Femur (tissue), 1 donor: Measurements from ENCODE around the gene LRRC9.
"Not testable (repeated sequence)": the region's sequence is repeated elsewhere in the genome, so short reads cannot be mapped to it uniquely, and the experiment has no call there.

Source experiments
- DNase-seq: peaks from one replicate; pipeline ENCODE4 v3.0.0-alpha.2; 2017

The LRRC9 gene

GRCh38 chr14:59919570-59920377 is at the start of gene LRRC9:
Gene LRRC9 (plus strand): TSS chr14:59920144.
- DNase-seq, result peak; percentile 82

DNA sequence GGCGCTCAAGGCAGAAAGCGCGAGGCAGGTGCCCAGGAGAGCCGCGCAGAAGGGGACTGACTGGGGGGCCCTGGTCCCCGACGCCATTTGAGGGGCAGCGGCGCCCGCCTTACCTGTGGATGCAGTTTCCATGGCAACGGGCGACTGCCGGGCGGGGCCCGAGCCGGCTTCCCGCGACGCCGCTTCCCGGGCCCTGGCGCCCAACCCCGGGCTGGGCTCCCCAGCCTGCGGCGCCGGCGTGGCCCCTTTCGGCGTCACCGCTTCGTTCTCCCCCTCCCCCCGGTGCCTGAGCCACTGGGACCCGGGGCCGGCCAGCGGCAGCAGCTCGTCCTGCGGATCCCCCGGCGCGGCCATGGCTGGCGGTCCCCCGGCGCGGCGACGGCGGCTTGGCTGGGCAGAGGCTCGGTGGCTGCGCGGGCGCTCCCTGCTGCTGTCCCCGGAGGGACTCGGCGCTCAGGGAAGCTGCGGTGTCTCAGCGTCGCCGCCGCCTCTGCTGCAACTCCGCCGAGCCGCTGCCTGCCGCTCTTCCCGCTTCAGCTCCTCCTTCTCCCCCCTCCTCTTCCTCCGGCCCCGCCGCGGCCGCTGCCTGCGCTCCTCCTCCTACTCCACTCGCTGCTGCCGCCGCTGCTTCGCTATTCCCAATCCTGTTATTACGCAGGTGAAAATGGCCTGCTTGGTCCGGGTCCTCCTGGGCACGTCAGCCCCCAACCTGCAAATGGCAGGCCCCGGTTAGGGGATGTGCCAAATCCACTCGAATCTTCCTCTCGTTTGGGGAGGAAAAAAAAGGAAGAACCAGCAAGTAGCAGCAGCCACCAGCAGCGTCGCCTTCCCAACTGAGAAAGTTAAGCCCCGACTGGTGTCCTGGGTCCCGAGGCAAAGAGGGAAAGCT is 49.4 kb upstream of the LRRC9 start, which contains the start of gene RTN1:
Gene RTN1, minus strand, starts transcription at position 500 of the 889 bp plus-strand sequence. Its CDS starts 146 bp downstream, at position 354.
- DNase-seq, result peak; percentile 73

DNA sequence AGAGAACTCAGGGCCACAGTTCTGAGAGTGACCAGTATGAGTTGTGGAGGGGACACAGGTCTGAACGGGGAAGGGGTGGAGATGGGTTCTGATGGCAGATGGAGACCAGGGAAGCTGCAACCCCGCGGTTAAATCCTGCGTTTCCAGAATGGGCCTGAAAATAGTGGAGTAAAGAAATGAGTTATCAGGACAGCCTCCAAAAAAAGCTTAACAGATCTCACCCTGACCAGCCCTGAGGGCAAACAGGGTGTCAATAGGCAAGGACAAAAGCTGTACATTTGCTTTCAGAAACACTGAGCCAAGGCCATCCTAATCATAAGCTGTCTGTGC is 48.8 kb upstream of the LRRC9 start:
- no peak for DNase-seq

DNA sequence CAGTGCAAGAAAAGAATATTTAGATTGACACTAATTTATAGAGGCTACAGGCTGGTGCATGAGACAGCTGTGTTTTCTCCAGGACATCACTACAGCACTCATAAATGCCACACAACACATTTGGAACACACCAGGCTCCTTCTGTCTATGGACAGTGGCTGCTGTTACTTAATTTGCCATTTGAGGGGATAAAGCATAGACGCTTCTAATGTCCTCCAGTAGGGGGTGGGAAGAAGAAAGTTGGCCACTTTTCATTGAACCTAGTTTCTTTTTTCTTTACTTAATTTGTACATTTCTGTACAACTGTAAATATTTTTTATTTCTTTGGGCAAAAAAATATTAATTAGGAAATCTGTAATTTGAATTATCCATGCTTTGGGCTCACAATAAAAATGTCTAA is 37.0 kb upstream of the LRRC9 start:
- no peak for DNase-seq

DNA sequence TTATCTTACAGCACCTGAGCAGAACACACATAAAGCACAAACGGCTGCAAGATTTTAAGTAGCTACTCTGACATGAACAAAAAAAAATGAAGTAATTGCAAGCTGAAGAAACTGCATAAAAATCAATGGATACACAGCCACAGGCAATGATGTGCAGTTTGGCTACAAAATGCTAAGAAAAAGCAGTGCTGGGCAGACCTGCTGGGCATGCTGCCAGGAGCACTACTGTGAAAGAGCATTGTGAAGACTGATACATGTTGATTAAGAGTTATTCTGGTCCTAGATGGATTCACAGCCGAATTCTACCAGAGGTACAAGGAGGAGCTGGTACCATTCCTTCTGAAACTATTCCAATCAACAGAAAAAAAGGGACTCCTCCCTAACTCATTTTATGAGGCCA is 29.3 kb upstream of the LRRC9 start:
- DNase-seq, result no peak

DNA sequence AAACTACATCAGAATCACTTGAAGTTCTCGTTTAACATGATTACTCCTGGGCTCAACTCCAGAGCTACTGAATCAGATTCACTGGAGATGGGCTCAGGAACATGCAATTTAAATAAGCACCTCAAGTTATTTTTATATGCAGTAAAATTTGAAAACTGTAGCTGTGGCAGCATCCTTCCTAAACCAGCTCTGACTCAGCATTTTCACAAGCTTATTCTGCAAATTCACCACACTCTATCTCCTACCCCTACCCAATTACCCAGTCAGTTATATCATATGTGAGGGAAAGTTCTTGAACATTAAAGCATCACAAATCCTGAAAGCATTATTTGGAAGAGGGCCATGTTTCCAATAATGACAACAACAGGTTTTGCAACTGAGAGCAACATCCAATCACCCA is 24.2 kb upstream of the LRRC9 start:
- DNase-seq, result no peak

DNA sequence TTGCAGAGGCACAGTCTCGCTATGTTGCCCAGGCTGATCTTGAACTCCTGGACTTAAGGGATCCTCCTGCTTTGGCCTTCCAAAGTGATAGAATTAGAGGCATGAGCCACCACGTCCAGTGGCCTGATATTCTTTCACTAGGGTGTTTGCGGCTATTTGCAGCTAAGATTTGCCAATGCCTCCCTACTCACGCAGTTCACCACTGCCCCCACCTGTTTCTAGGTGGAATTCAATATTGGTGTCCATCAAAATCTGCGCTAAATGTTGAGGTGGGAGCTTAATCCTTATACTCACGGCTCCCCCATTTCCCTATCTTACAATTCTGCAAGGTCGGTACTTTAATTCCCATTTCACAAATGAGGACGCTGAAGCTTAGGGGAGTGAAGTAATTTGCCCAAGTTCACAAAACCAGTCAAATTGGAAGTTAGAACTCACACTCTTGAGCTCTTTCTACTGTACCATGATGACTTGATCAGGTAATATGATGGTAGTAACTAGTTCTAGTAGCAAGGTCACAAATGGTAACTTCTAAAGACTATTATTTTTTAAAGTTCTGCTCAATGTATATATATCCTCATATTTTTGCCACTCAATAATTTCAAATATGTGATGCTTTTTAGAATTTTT is 22.1 kb upstream of the LRRC9 start:
- DNase-seq, result peak; percentile 32

GRCh38 chr14:59900556-59900955 is 19.4 kb upstream of the LRRC9 start:
- no peak for DNase-seq

DNA sequence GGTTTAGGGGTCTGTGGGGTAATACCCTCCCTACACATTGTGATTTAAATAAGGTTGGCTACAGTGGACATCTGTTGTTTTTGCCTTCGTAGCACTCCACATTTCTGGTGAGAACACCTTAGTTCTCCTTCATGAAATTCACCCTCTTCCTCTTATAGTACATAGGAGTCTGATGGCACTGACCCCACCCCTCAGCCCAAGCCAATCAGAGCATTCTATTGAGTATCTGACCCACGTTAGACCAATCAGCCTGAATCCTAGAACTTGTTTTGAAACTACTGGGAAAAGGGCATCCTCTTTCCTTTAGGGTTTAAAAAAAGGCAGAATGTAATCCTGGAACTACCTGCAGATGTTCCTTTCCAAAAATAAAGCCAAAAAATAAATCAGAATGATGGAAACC is 15.8 kb upstream of the LRRC9 start:
- no peak for DNase-seq

- no peak for DNase-seq
These were observed 14.8 kb upstream of the LRRC9 start for GRCh38 chr14:59905188-59905587.

GRCh38 chr14:59912443-59912842 is 7.5 kb upstream of the LRRC9 start:
- no peak for DNase-seq

DNA sequence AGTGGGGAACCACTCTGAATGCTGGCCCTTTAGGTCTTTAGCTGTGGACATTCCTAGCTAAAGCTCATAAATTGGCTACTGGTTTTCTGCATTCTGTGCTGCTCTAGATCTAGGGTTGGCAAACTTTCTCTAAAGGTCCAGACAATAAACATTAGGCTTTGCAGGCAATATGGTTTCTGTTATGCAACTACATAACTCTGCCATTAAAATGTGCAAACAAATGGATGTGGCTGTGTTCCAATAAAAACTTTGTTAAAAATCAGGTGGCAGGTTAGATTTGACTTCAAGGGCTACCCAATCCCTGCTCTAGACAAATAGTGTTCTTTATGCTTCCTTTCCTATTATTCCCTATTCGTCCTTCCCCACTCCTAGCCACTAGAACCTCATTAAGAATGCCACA is 6.8 kb upstream of the LRRC9 start:
- DNase-seq, result no peak

GRCh38 chr14:59918824-59919569 is 947 bp upstream of the LRRC9 start:
- peak; percentile 46 for DNase-seq

GRCh38 chr14:59920378-59920683 is 387 bp downstream of the LRRC9 start:
- no peak for DNase-seq

DNA sequence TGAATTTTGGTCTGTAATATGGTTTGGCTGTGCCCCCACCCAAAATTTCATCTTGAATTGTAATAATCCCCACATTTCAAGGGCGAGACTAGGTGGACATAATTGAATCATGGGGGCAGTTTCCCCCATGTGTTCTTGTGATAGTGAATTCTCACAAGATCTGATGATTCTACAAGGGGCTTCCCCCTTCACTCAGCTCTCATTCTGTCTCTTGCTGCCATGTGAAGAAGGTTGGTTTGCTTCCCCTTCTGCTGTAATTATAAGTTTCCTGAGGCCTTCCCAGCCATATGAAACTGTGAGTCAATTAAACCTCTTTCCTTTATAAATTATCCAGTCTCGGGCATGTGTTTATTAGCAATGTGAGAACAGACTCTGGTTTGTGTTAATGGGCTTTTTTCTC is 5.9 kb downstream of the LRRC9 start:
- DNase-seq, result no peak

- no peak for DNase-seq
These were observed 6.6 kb downstream of the LRRC9 start for GRCh38 chr14:59926534-59926933.

DNA sequence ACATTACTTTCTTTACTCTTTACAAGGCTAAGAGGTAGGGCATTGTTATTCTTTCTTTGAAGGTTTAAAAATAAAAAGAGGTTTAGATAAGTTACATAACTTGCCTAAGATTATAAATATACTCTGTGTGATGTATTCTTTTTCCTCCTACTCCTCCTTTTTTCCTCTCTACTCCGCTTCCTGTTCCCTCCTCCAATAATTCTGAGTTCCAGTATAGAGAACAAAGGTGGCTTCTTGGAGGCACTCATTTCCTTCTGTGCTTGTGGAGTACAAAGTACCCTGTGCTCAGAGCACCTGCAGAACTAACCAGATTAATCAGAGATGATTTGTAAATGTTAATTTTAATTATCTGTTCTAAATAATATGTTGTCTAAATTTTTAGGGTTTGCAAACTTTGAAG is 11.3 kb downstream of the LRRC9 start:
- DNase-seq, result no peak

DNA sequence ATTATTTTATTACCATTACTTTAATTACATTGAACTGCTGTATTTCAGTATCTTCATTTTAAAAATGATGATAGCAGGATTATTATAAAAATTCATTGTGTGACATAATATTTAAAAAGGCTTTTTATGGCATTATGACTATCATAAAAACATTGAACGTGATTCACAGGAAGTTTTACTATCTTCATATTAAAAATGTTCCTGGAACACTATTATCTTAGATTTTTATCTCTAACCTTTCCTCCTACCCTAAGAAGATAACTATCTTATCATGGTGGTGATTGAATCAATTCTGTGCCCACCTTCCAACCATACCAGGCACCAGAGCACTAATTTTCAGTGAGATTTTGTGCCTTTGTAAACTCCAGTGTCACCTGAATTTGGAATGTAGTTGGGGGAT is 16.2 kb downstream of the LRRC9 start:
- no peak for DNase-seq

DNA sequence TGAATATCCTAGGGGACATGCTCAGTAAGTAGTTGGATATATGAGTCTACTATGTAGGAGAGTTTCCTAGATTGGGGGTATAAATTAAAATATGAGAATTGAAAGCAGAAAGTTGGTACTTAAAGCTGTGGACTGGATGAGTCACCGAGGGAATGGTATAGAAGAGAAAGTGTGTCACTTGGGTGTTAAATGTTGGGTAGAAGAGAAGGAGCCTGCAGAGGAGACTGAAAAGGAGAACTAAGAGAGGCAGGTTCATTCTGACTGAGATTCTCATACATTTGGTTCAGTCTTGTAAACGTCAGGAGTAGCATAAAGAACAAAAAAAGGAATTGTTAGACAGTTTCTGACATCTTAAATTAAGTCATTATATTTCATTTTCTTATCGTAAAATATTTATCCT is 19.9 kb downstream of the LRRC9 start:
- DNase-seq, result no peak

DNA sequence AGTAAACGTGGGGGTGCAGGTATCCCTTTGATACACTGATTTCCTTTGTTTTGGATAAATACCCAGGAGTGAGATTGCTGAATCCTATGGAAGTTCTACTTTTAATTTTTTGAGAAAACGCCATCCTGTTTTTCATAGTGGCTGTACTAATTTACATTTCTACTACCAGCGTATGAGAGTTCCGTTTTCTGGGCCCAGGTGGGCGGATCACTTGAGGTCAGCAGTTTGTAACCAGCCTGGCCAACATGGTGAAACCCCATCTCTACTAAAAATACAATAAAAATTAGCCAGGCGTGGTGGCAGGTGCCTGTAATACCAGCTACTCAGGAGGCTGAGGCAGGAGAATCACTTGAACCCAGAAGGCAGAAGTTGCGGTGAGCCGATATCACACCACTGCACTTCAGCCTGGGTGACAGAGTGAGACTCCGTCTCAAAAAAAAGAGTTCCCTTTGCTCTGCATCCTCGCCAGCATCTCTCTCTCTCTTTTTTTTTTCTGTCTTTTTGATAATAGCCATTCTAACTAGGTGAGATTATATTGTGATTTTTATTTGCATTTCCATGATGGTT is 22.4 kb downstream of the LRRC9 start:
- DNase-seq, result not testable (repeated sequence)

- no peak for DNase-seq
These were observed 25.0 kb downstream of the LRRC9 start for GRCh38 chr14:59944909-59945308.

DNA sequence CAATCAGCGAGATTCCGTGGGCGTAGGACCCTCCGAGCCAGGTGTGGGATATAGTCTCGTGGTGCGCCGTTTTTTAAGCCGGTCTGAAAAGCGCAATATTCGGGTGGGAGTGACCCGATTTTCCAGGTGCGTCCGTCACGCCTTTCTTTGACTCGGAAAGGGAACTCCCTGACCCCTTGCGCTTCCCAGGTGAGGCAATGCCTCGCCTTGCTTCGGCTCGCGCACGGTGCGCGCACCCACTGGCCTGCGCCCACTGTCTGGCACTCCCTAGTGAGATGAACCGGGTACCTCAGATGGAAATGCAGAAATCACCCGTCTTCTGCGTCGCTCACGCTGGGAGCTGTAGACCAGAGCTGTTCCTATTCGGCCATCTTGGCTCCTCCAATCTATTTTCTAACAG is 32.2 kb downstream of the LRRC9 start:
- DNase-seq, result not testable (repeated sequence)

- DNase-seq, result not testable (repeated sequence)
These were observed 37.9 kb downstream of the LRRC9 start for GRCh38 chr14:59957890-59958289.
